Effector memory CD4-positive, alpha-beta T cell (primary cell): Measurements from ENCODE around the gene STK32B.

ENCODE experiments used
- DNase-seq, 3 donors: peaks; one replicate each; pipeline ENCODE4 v3.0.0-alpha.2; 2020
- H3K27ac ChIP-seq: 2 replicates; pipeline ENCODE4 v1.7.0; 2013; ENCODE audit warnings: mild to moderate bottlenecking, low read length, moderate library complexity; ENCODE audit not compliant: insufficient read depth, poor library complexity, severe bottlenecking
- H3K27me3 ChIP-seq: replicated peaks from 2 replicates; pipeline ENCODE4 v1.7.0; 2013; ENCODE audit warnings: mild to moderate bottlenecking, low read length; ENCODE audit not compliant: insufficient read depth, control insufficient read depth, poor library complexity, severe bottlenecking
- H3K36me3 ChIP-seq: 2 replicates; pipeline ENCODE4 v1.7.0; 2013; ENCODE audit warnings: mild to moderate bottlenecking, low read length, moderate library complexity; ENCODE audit not compliant: control insufficient read depth, insufficient read depth
- H3K4me1 ChIP-seq: 2 replicates; pipeline ENCODE4 v1.7.0; 2013; ENCODE audit warnings: low read length, mild to moderate bottlenecking; ENCODE audit not compliant: control insufficient read depth, insufficient read depth, poor library complexity, severe bottlenecking
- H3K4me3 ChIP-seq: 2 replicates; pipeline ENCODE4 v1.7.0; 2013; ENCODE audit warnings: low read length, low read depth, mild to moderate bottlenecking; ENCODE audit not compliant: insufficient read depth, poor library complexity, severe bottlenecking
- H3K9me3 ChIP-seq: 2 replicates; pipeline ENCODE4 v1.7.0; 2013; ENCODE audit warnings: mild to moderate bottlenecking, low read length, moderate library complexity; ENCODE audit not compliant: control insufficient read depth

The STK32B gene

DNA sequence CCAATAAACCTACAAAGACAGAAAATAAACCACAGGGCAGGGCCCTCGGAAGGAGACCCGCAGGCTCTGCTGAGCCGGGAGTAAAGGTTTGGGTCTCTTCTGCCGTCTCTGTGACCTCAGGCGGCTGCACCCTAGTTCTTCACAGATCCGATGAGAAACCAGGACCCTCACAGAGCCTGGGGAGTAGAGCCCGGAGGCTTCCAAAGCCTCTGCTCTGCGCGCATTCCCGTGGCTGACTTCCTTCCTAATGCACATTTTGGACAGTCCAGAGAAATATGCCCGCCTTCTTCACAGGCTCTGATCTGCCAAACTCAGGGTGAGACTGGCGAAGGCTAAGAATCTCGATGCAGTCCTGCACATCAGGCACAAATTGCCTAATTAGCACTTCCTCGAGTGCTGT lies 411.6 kb downstream of the STK32B start:
- Histone ChIP-seq H3K36me3 (no peaks in the 10 kb centered on the region), H3K27me3 (no peaks in the 10 kb centered on the region), H3K4me3 (no peak overlapping the region), H3K9me3 (no peaks in the 10 kb centered on the region), H3K27ac (no peak overlapping the region), H3K4me1 (no peaks in the 10 kb centered on the region)
- DNase-seq: no peak

- H3K27me3 ChIP-seq: no peaks in the 10 kb centered on the region
- no peak overlapping the region for H3K4me3 ChIP-seq
- no peaks in the 10 kb centered on the region for H3K36me3 ChIP-seq
- DNase-seq: no peak
- H3K4me1 ChIP-seq: no peaks in the 10 kb centered on the region
- H3K9me3 ChIP-seq: no peaks in the 10 kb centered on the region
- H3K27ac ChIP-seq: no peak overlapping the region
These were observed 412.1 kb downstream of the STK32B start for GRCh38 chr4:5463361-5463760.

GRCh38 chr4:5463936-5464650 lies 412.8 kb downstream of the STK32B start:
- Histone ChIP-seq H3K4me3 (no peak overlapping the region), H3K36me3 (no peaks in the 10 kb centered on the region), H3K27me3 (no peaks in the 10 kb centered on the region), H3K27ac (no peak overlapping the region), H3K4me1 (no peaks in the 10 kb centered on the region), H3K9me3 (no peaks in the 10 kb centered on the region)
- no peak for DNase-seq

DNA sequence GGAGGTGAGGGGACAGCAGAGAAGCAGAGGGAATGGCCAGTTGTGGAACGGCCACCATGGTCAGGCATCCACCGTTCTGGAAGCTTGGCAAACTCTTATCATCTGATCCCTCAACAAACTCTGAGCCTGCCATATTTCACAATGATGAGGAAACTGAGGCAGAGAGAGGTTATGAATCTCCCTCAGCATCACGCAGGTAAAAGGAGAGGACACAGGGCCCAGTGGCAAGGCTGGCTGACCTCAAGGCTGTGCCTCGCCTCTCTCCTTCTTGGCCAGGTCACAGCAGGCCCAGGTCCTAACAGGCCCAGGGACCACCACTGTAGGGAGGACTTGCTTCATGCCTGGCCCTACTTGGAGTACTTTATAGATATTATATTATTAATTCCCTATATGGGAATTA lies 414.2 kb downstream of the STK32B start:
- H3K4me1 ChIP-seq: no peaks in the 10 kb centered on the region
- H3K9me3 ChIP-seq: no peaks in the 10 kb centered on the region
- no peak overlapping the region for H3K27ac ChIP-seq
- no peaks in the 10 kb centered on the region for H3K36me3 ChIP-seq
- H3K4me3 ChIP-seq: no peak overlapping the region
- H3K27me3 ChIP-seq: no peaks in the 10 kb centered on the region
- no peak for DNase-seq

DNA sequence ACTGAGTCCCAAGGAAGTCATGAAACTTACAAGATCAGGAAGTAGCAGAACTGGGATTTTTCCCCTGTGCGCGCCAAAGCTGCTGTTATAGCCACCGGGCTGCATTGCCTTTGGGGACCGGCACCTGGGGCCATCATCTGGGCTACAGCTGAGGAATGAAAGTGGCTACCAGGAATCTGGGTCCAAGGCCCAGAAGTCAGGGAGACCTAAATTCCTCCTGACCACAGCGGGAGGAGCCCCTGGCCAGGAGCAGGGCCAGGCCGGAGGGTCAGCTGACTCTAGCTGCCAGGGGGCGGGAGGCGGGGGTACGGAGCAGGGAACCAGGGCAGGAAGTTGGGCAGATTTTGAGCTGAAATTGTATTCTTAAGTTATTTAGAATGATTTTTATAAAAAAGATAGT lies 414.7 kb downstream of the STK32B start:
- H3K9me3 ChIP-seq: no peaks in the 10 kb centered on the region

DNA sequence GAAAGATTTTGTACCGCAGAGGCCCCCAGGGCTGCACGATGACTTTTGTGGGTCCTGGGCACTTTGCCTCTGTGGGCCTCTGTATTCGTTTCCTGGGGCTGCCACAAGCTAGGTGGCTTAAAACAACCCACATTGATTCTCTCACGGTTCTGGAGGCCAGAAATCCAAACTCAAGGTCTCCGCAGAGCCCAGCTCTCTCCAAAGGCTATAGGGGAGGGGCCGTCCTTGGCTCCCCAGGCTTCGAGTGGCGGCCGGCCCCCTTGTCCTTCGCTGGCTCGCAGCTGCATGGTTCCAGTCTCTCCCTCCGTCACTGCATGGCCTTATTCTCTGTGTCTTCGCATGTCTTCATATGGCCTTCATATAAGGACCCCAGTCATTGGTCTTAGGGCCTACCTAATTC lies 415.8 kb downstream of the STK32B start:
- Histone ChIP-seq H3K36me3 (no peaks in the 10 kb centered on the region), H3K9me3 (no peaks in the 10 kb centered on the region), H3K4me1 (no peaks in the 10 kb centered on the region), H3K27ac (no peak overlapping the region), H3K27me3 (no peaks in the 10 kb centered on the region), H3K4me3 (no peak overlapping the region)
- no peak for DNase-seq

More for the DNA sequence above, 414.7 kb downstream of the STK32B start:
- no peak for DNase-seq
- Histone ChIP-seq H3K27me3 (no peaks in the 10 kb centered on the region), H3K4me1 (no peaks in the 10 kb centered on the region), H3K27ac (no peak overlapping the region), H3K36me3 (no peaks in the 10 kb centered on the region), H3K4me3 (no peak overlapping the region)

DNA sequence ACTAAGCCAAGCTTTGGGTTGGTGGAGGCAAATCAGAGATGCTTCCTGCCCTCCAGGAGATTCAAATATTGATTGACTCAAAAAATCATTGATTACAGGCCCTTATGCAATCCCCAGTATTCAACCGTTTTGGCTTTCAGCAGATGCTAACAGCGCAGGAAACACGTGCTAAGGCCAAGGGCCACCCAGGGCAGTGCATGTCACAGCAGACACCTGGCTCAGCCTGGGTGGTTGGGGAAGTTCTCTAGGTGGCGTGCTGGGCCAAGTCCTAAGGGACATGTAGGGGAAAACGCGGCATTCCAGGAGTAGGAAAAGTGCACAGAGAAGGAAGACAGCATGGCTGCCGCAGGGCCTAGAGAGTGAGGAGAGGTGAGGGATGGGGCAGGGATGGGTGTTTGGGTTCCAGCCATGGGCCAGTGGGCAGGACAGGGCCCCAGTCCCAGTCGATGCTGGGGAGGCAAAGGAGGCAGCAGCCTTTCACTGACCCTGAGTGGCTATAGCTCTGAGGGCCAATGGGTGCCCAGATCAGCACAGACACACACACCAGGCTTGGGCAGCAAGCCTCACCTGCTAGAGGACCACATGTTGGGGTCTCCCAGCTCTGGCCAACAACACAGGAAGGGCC lies 418.0 kb downstream of the STK32B start:
- no peaks in the 10 kb centered on the region for H3K36me3 ChIP-seq
- H3K27me3 ChIP-seq: no peaks in the 10 kb centered on the region
- no peaks in the 10 kb centered on the region for H3K4me1 ChIP-seq
- H3K9me3 ChIP-seq: no peaks in the 10 kb centered on the region
- no peak overlapping the region for H3K27ac ChIP-seq
- H3K4me3 ChIP-seq: no peak overlapping the region
- DNase-seq: no peak

GRCh38 chr4:5469861-5470260 lies 418.6 kb downstream of the STK32B start:
- Histone ChIP-seq H3K27me3 (no peaks in the 10 kb centered on the region), H3K4me1 (no peaks in the 10 kb centered on the region), H3K36me3 (no peaks in the 10 kb centered on the region), H3K4me3 (no peak overlapping the region), H3K9me3 (no peaks in the 10 kb centered on the region), H3K27ac (no peak overlapping the region)
- DNase-seq: no peak

GRCh38 chr4:5470318-5471198 lies 419.3 kb downstream of the STK32B start:
- H3K9me3 ChIP-seq: no peaks in the 10 kb centered on the region
- no peaks in the 10 kb centered on the region for H3K36me3 ChIP-seq
- no peak for DNase-seq
- no peaks in the 10 kb centered on the region for H3K4me1 ChIP-seq
- H3K27ac ChIP-seq: no peak overlapping the region
- no peak overlapping the region for H3K4me3 ChIP-seq
- no peaks in the 10 kb centered on the region for H3K27me3 ChIP-seq

DNA sequence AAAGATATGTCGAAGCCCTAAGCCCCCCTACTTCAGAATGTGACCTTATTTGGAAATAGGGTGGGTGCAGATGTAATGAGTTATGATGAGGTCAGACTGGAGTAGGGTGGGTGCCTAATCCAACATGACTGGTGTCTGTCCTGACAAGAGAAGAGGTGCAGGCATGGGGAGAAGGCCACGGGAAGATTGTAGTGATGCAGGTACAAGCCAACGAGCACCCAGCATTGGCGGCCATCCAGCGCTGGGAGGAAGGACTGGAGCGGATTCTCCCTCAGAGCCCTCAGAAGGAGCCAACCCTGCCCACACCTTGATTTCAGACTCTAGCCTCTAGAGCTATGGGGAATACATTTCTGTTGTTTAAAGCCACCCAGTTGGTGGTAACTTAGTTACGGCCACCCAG lies 419.9 kb downstream of the STK32B start:
- Histone ChIP-seq H3K9me3 (no peaks in the 10 kb centered on the region), H3K27me3 (no peaks in the 10 kb centered on the region), H3K27ac (no peak overlapping the region), H3K36me3 (no peaks in the 10 kb centered on the region), H3K4me3 (no peak overlapping the region), H3K4me1 (no peaks in the 10 kb centered on the region)
- DNase-seq: no peak
